Calu3 (cell line): ENCODE results near the gene MAP3K13. TPM values are rescaled to one million over a fixed set of nuclear protein-coding genes. Genes with fewer than 3 reads are reported as not detected.

Experiments used
- BruUV-seq: library from RNA; stranded (reverse); fragments of 400-500 nt; replicated peaks from 2 replicates; lab custom pipeline; 2021; lab: Mats Ljungman, UMichigan
- CTCF ChIA-PET: fragments of 300-600 bp; sonication (Branson Sonifier 250); formaldehyde crosslinking; loops from one replicate; lab custom pipeline; 2022; ENCODE audit warnings: antibody characterized with exemption; lab: Charles Lee
- DNase-seq: peaks from one replicate; pipeline ENCODE4 v3.0.0; 2022
- H3K27ac Mint-ChIP-seq: one replicate; pipeline ENCODE4 v1.8.0; 2022; ENCODE audit warnings: mixed read lengths; ENCODE audit not compliant: unreplicated experiment
- H3K27me3 Mint-ChIP-seq: one replicate; pipeline ENCODE4 v1.8.0; 2022; ENCODE audit warnings: mixed read lengths; ENCODE audit not compliant: unreplicated experiment
- H3K36me3 Mint-ChIP-seq: one replicate; pipeline ENCODE4 v1.8.0; 2022; ENCODE audit warnings: mild to moderate bottlenecking, moderate library complexity, mixed read lengths; ENCODE audit not compliant: insufficient read depth, unreplicated experiment
- H3K4me1 Mint-ChIP-seq: one replicate; pipeline ENCODE4 v1.8.0; 2022; ENCODE audit warnings: mild to moderate bottlenecking, low read depth, mixed read lengths; ENCODE audit not compliant: unreplicated experiment
- H3K4me3 Mint-ChIP-seq: one replicate; pipeline ENCODE4 v1.8.0; 2022; ENCODE audit warnings: mild to moderate bottlenecking, low read depth, moderate library complexity, mixed read lengths; ENCODE audit not compliant: unreplicated experiment
- H3K9me3 Mint-ChIP-seq: one replicate; pipeline ENCODE4 v1.8.0; 2022; ENCODE audit warnings: low read depth, mixed read lengths; ENCODE audit not compliant: unreplicated experiment
- CTCF ChIP-seq: fragments of 200-600 bp; IDR thresholded peaks from one replicate; pipeline ENCODE4 v1.8.0; 2022; ENCODE audit warnings: antibody characterized with exemption; ENCODE audit not compliant: unreplicated experiment
- intact Hi-C: fragments of 100-400 bp; cut with micrococcal nuclease; formaldehyde crosslinking; loops from one replicate; pipeline ENCODE4 v1.10.0; 2022; ENCODE audit not compliant: unreplicated experiment
- total RNA-seq: library from RNA; stranded (reverse); gene quantifications from 2 replicates; pipeline ENCODE4 v1.2.3, GENCODE V29; 2022

The MAP3K13 gene
- total RNA-seq, 1 experiment from 2014 or later: 102 TPM

- CTCF ChIA-PET: interaction anchor here (1.0 kb wide), 1 partner anchor 9 kb away, joined by 3 read pairs; no protein-coding TSS in a partner anchor
- H3K27me3 Mint-ChIP-seq: no peaks in the 10 kb centered on the region
- peaks cover 13% of the 10 kb centered on the region for H3K36me3 Mint-ChIP-seq
- intact Hi-C loops: loop anchor here (5.0 kb wide), 1 partner anchor 89 kb away; no protein-coding TSS in a partner anchor
- DNase-seq: no peak
- H3K4me3 Mint-ChIP-seq: no peak overlapping the region
- peak overlapping the region; percentile 45 for H3K27ac Mint-ChIP-seq
- BruUV-seq: no TSS peak
- H3K4me1 Mint-ChIP-seq: peaks cover 75% of the 10 kb centered on the region
- no peak for TF ChIP-seq CTCF
- H3K9me3 Mint-ChIP-seq: no peaks in the 10 kb centered on the region
These were observed 58.8 kb downstream of the MAP3K13 start for GRCh38 chr3:185421577-185422232.

- TF ChIP-seq CTCF: no peak
- Mint-ChIP-seq H3K4me3 (no peak overlapping the region), H3K4me1 (peaks cover 71% of the 10 kb centered on the region), H3K27ac (no peak overlapping the region), H3K9me3 (no peaks in the 10 kb centered on the region), H3K36me3 (peaks cover 13% of the 10 kb centered on the region), H3K27me3 (no peaks in the 10 kb centered on the region)
- DNase-seq: no peak
- CTCF ChIA-PET: interaction anchor here (1.0 to 1.4 kb wide), 2 partner anchors 10 to 44 kb away, joined by 3 read pairs; no protein-coding TSS in a partner anchor
- no TSS peak for BruUV-seq
- intact Hi-C loops: loop anchor here (5.0 kb wide), 1 partner anchor 90 kb away; no protein-coding TSS in a partner anchor
These were observed 59.7 kb downstream of the MAP3K13 start for GRCh38 chr3:185422677-185423076.

- DNase-seq: peak; percentile 38
- TF ChIP-seq CTCF: no peak
- H3K27ac Mint-ChIP-seq: peak overlapping the region; percentile 11
- peaks cover 66% of the 10 kb centered on the region for H3K4me1 Mint-ChIP-seq
- H3K4me3 Mint-ChIP-seq: no peak overlapping the region
- no peaks in the 10 kb centered on the region for H3K27me3 Mint-ChIP-seq
- BruUV-seq: no TSS peak
- H3K36me3 Mint-ChIP-seq: peaks cover 13% of the 10 kb centered on the region
- CTCF ChIA-PET: interaction anchor here (1.0 to 1.4 kb wide), 2 partner anchors 10 to 43 kb away, joined by 3 read pairs; no protein-coding TSS in a partner anchor
- no peaks in the 10 kb centered on the region for H3K9me3 Mint-ChIP-seq
- intact Hi-C loops: loop anchor here (5.0 kb wide), 1 partner anchor 91 kb away; no protein-coding TSS in a partner anchor
These were observed 60.2 kb downstream of the MAP3K13 start for GRCh38 chr3:185423178-185423577.

GRCh38 chr3:185424435-185424834 lies 61.5 kb downstream of the MAP3K13 start:
- TF ChIP-seq CTCF: no peak
- no peaks in the 10 kb centered on the region for H3K27me3 Mint-ChIP-seq
- CTCF ChIA-PET: interaction anchor here (0.6 kb wide), 1 partner anchor 50 kb away, joined by 4 read pairs; no protein-coding TSS in a partner anchor
- H3K27ac Mint-ChIP-seq: no peak overlapping the region
- no peak for DNase-seq
- BruUV-seq: no TSS peak
- peaks cover 63% of the 10 kb centered on the region for H3K4me1 Mint-ChIP-seq
- H3K36me3 Mint-ChIP-seq: peaks cover 21% of the 10 kb centered on the region
- H3K4me3 Mint-ChIP-seq: no peak overlapping the region
- intact Hi-C loops: loop anchor here (5.0 kb wide), 1 partner anchor 92 kb away; no protein-coding TSS in a partner anchor
- H3K9me3 Mint-ChIP-seq: no peaks in the 10 kb centered on the region
